ENCODE data around the gene TMTC3. TPM values are rescaled to one million over a fixed set of nuclear protein-coding genes. Genes with fewer than 3 reads are reported as not detected.

TMTC3 gene
- total and polyA plus RNA-seq, 2 experiments from 2014 or later = 17.7 to 53.8 TPM

GRCh38 chr12:88185988-88186387, 43.9 kb downstream of the TMTC3 start:
- H3K4me3 ChIP-seq = no peak overlapping the region
- TF ChIP-seq ZNF114 (CRISPR knock-in tag; IDR thresholded peaks at IDR 0.05) = no peak
- TF ChIP-seq JUNB (IDR thresholded peaks at IDR 0.05; ENCODE audit: unreplicated experiment) = no peak
- TF ChIP-seq ZNF331 (CRISPR knock-in tag; IDR thresholded peaks at IDR 0.05; ENCODE audit: low read depth) = no peak
- TF ChIP-seq EZH2 (IDR thresholded peaks at IDR 0.05; ENCODE audit: low read depth, unreplicated experiment) = no peak
- TF ChIP-seq POLR2AphosphoS5 (IDR thresholded peaks at IDR 0.05; ENCODE audit: low read depth) = no peak
- TF ChIP-seq EZH2phosphoT487 (IDR thresholded peaks at IDR 0.05; ENCODE audit: unreplicated experiment) = no peak
- no peak for TF ChIP-seq CREB1 (CRISPR knock-in tag; IDR thresholded peaks at IDR 0.05; ENCODE audit: low read depth)
- no peak for TF ChIP-seq ZNF462 (CRISPR knock-in tag; IDR thresholded peaks at IDR 0.05)
- TF ChIP-seq ETS1 (IDR thresholded peaks at IDR 0.05) = no peak
- TF ChIP-seq CTCF (conservative IDR thresholded peaks at IDR 0.05; ENCODE audit: low read depth in 2 of 2) = no peak
- no peak for TF ChIP-seq REST (IDR thresholded peaks at IDR 0.05; ENCODE audit: unreplicated experiment)
- TF ChIP-seq NANOG (IDR thresholded peaks at IDR 0.05; ENCODE audit: borderline replicate concordance) = no peak
- no peak for TF ChIP-seq STAT1 (IDR thresholded peaks at IDR 0.05; ENCODE audit: unreplicated experiment)
- no peak for ATAC-seq
- Mint-ChIP-seq H3K27me3 (ENCODE audit: insufficient read depth, low read depth, poor library complexity) (no peaks in the 10 kb centered on the region), H3K36me3 (ENCODE audit: low read depth) (peaks cover 38% of the 10 kb centered on the region), H3K4me3 (no peak overlapping the region), H3K27ac (no peak overlapping the region), H3K4me1 (peaks cover 3% of the 10 kb centered on the region; the same call in 1 of the 3 replicates), H3K9me3 (0 out of 3 replicates have a peak, but pooled peaks cover 3% of the 10 kb centered on the region)
- no peaks in the 10 kb centered on the region for H3K79me2 ChIP-seq (replicated peaks; ENCODE audit: insufficient read depth)
- no peak overlapping the region for H2AFZ ChIP-seq
- no peaks in the 10 kb centered on the region for H3F3A ChIP-seq (replicated peaks; ENCODE audit: low read depth)
- H3K4me2 ChIP-seq = no peak overlapping the region
- no peak for DNase-seq (ENCODE audit: low spot score)
- no peaks in the 10 kb centered on the region for H4K20me1 ChIP-seq (replicated peaks; ENCODE audit: insufficient read depth)
- no peaks in the 10 kb centered on the region for H3K9me2 ChIP-seq (ENCODE audit: insufficient read depth)
- peaks cover 5% of the 10 kb centered on the region; the same call in 1 of the 2 replicates for H3K36me3 ChIP-seq (ENCODE audit: insufficient read depth)
- H3K27ac ChIP-seq (ENCODE audit: low read depth) = no peak overlapping the region
- H3K4me1 ChIP-seq (ENCODE audit: insufficient read depth) = 0 out of 2 replicates have a peak, but pooled peaks cover 4% of the 10 kb centered on the region
- H3K27me3 ChIP-seq (ENCODE audit: insufficient read depth) = no peaks in the 10 kb centered on the region
